Naive thymus-derived CD8-positive, alpha-beta T cell (primary cell): ENCODE data around the gene DOK5. TPM values are rescaled to one million over a fixed set of nuclear protein-coding genes. Genes with fewer than 3 reads are reported as not detected.

Source experiments
- ATAC-seq, 2 donors: fragments of 150-1000 bp; cut with Tn5 transposase in 1 of 2; sonication (Bioruptor Pico), chemical (Tn5 transposase) in 1 of 2; 1 replicate in 1 of 2; 2 replicates in 1 of 2; pipeline ENCODE4 v1.10.0; 2021; ENCODE audit warnings: mild to moderate bottlenecking in 2 of 2, moderate library complexity in 2 of 2
- POLR2A ChIA-PET: fragments of 350-600 bp; sonication (Branson Sonifier 250); formaldehyde crosslinking; loops from one replicate; lab custom pipeline; 2021; ENCODE audit warnings: antibody characterized with exemption; lab: Charles Lee
- DNase-seq, 10 donors: peaks; one replicate each; pipeline versions ENCODE4 v3.0.0 to v3.0.0-alpha.2; 2020 to 2022
- H3K27ac Mint-ChIP-seq, 10 donors: one replicate each; pipeline ENCODE4 v1.8.0; 2020 to 2022; ENCODE audit warnings: mild to moderate bottlenecking in 10 of 10, mixed read lengths in 10 of 10, moderate library complexity in 4 of 10, inconsistent platforms in 1 of 10
- H3K27me3 Mint-ChIP-seq, 5 donors: one replicate each; pipeline ENCODE4 v1.8.0; 2021 to 2022; ENCODE audit warnings: mixed read lengths in 5 of 5
- H3K36me3 Mint-ChIP-seq, 3 donors: one replicate each; pipeline ENCODE4 v1.8.0; 2020 to 2022; ENCODE audit warnings: mixed read lengths in 3 of 3, mild to moderate bottlenecking in 2 of 3, inconsistent platforms in 1 of 3
- H3K4me1 Mint-ChIP-seq, 4 donors: one replicate each; pipeline ENCODE4 v1.8.0; 2021 to 2022; ENCODE audit warnings: mixed read lengths in 4 of 4
- H3K4me3 Mint-ChIP-seq, 10 donors: one replicate each; pipeline ENCODE4 v1.8.0; 2020 to 2022; ENCODE audit warnings: mild to moderate bottlenecking in 10 of 10, mixed read lengths in 10 of 10, moderate library complexity in 6 of 10, inconsistent platforms in 1 of 10
- H3K9me3 Mint-ChIP-seq, 9 donors: one replicate each; pipeline ENCODE4 v1.8.0; 2020 to 2022; ENCODE audit warnings: mixed read lengths in 9 of 9, mild to moderate bottlenecking in 3 of 9, inconsistent platforms in 1 of 9, moderate library complexity in 1 of 9
- polyA plus RNA-seq, 3 donors: library from polyadenylated mRNA; unstranded; fragments of 300-500 nt; fragmentation: Illumina TruSeq; gene quantifications; one replicate each; pipeline ENCODE4 v1.2.3, GENCODE V29; 2021
- total RNA-seq, 8 experiments: library from RNA in 2 of 8; stranded (reverse) in 2 of 8; gene quantifications; one replicate each; pipeline ENCODE4 v1.2.3 and lab custom pipeline; 2021 to 2026

The DOK5 gene
- total and polyA plus RNA-seq, 5 experiments from 2014 or later, result not detected

GRCh38 chr20:54526801-54527200, 51.4 kb downstream of the DOK5 start:
- POLR2A ChIA-PET, result no interaction called here
- Mint-ChIP-seq H3K4me3 (no peak overlapping the region), H3K27ac (no peak overlapping the region), H3K27me3 (peaks cover 4 to 42% (median 8%) of the 10 kb centered on the region in 5 donors), H3K4me1 (no peaks in the 10 kb centered on the region), H3K9me3 (peaks cover 0 to 14% (median 0%) of the 10 kb centered on the region in 9 donors), H3K36me3 (no peaks in the 10 kb centered on the region)
- no peak for DNase-seq
- no peak for ATAC-seq

- peaks cover 4 to 46% (median 10%) of the 10 kb centered on the region in 5 donors for H3K27me3 Mint-ChIP-seq
- POLR2A ChIA-PET, result no interaction called here
- H3K4me3 Mint-ChIP-seq, result no peak overlapping the region
- no peaks in the 10 kb centered on the region for H3K4me1 Mint-ChIP-seq
- peaks cover 0 to 14% (median 6%) of the 10 kb centered on the region in 9 donors for H3K9me3 Mint-ChIP-seq
- H3K27ac Mint-ChIP-seq, result no peak overlapping the region
- peaks cover 0 to 6% (median 0%) of the 10 kb centered on the region in 3 donors for H3K36me3 Mint-ChIP-seq
- ATAC-seq, result no peak
- DNase-seq, result no peak
Measured at GRCh38 chr20:54532573-54532972, 57.2 kb downstream of the DOK5 start.

GRCh38 chr20:54534101-54534500, 58.7 kb downstream of the DOK5 start:
- DNase-seq (no peak), ATAC-seq (no peak)
- peaks cover 0 to 17% (median 10%) of the 10 kb centered on the region in 9 donors for H3K9me3 Mint-ChIP-seq
- H3K4me1 Mint-ChIP-seq, result no peaks in the 10 kb centered on the region
- POLR2A ChIA-PET, result no interaction called here
- H3K4me3 Mint-ChIP-seq, result no peak overlapping the region
- peaks cover 4 to 36% (median 11%) of the 10 kb centered on the region in 5 donors for H3K27me3 Mint-ChIP-seq
- H3K27ac Mint-ChIP-seq, result no peak overlapping the region
- peaks cover 0 to 6% (median 0%) of the 10 kb centered on the region in 3 donors for H3K36me3 Mint-ChIP-seq

- POLR2A ChIA-PET, result no interaction called here
- no peak overlapping the region for H3K27ac Mint-ChIP-seq
- H3K4me3 Mint-ChIP-seq, result no peak overlapping the region
- H3K9me3 Mint-ChIP-seq, result peaks cover 0 to 17% (median 11%) of the 10 kb centered on the region in 9 donors
- peaks cover 0 to 6% (median 0%) of the 10 kb centered on the region in 3 donors for H3K36me3 Mint-ChIP-seq
- no peaks in the 10 kb centered on the region for H3K4me1 Mint-ChIP-seq
- ATAC-seq (no peak), DNase-seq (no peak)
- peaks cover 2 to 32% (median 10%) of the 10 kb centered on the region in 5 donors for H3K27me3 Mint-ChIP-seq
Measured at GRCh38 chr20:54535033-54535432, 59.6 kb downstream of the DOK5 start.

GRCh38 chr20:54535746-54536145, 60.4 kb downstream of the DOK5 start:
- Mint-ChIP-seq H3K27ac (no peak overlapping the region), H3K36me3 (peaks cover 0 to 6% (median 0%) of the 10 kb centered on the region in 3 donors), H3K27me3 (peaks cover 0 to 25% (median 8%) of the 10 kb centered on the region in 5 donors), H3K9me3 (peaks cover 0 to 17% (median 8%) of the 10 kb centered on the region in 9 donors), H3K4me3 (no peak overlapping the region), H3K4me1 (no peaks in the 10 kb centered on the region)
- POLR2A ChIA-PET, result no interaction called here
- DNase-seq (no peak), ATAC-seq (no peak)

- ATAC-seq, result no peak
- no peak overlapping the region for H3K27ac Mint-ChIP-seq
- H3K36me3 Mint-ChIP-seq, result peaks cover 0 to 6% (median 0%) of the 10 kb centered on the region in 3 donors
- no peak overlapping the region for H3K4me3 Mint-ChIP-seq
- POLR2A ChIA-PET, result no interaction called here
- peaks cover 2 to 12% (median 3%) of the 10 kb centered on the region in 5 donors for H3K27me3 Mint-ChIP-seq
- H3K4me1 Mint-ChIP-seq, result no peaks in the 10 kb centered on the region
- no peak for DNase-seq
- peaks cover 0 to 17% (median 8%) of the 10 kb centered on the region in 9 donors for H3K9me3 Mint-ChIP-seq
Measured at GRCh38 chr20:54539521-54540046, 64.2 kb downstream of the DOK5 start.

GRCh38 chr20:54543369-54543768, 68.0 kb downstream of the DOK5 start:
- Mint-ChIP-seq H3K27me3 (peaks cover 0 to 12% (median 2%) of the 10 kb centered on the region in 5 donors), H3K4me3 (no peak overlapping the region), H3K27ac (no peak overlapping the region), H3K4me1 (no peaks in the 10 kb centered on the region), H3K36me3 (no peaks in the 10 kb centered on the region), H3K9me3 (peaks cover 0 to 7% (median 2%) of the 10 kb centered on the region in 9 donors)
- DNase-seq (no peak), ATAC-seq (no peak)
- POLR2A ChIA-PET, result no interaction called here

GRCh38 chr20:54545676-54546358, 70.4 kb downstream of the DOK5 start:
- H3K36me3 Mint-ChIP-seq, result no peaks in the 10 kb centered on the region
- H3K27ac Mint-ChIP-seq, result no peak overlapping the region
- peaks cover 0 to 2% (median 0%) of the 10 kb centered on the region in 9 donors for H3K9me3 Mint-ChIP-seq
- no peaks in the 10 kb centered on the region for H3K4me1 Mint-ChIP-seq
- POLR2A ChIA-PET, result no interaction called here
- no peak overlapping the region for H3K4me3 Mint-ChIP-seq
- DNase-seq (no peak), ATAC-seq (no peak)
- peaks cover 0 to 11% (median 2%) of the 10 kb centered on the region in 5 donors for H3K27me3 Mint-ChIP-seq

- ATAC-seq (no peak), DNase-seq (no peak)
- Mint-ChIP-seq H3K4me1 (no peaks in the 10 kb centered on the region), H3K4me3 (no peak overlapping the region), H3K9me3 (peaks cover 0 to 2% (median 0%) of the 10 kb centered on the region in 9 donors), H3K27me3 (peaks cover 0 to 3% (median 2%) of the 10 kb centered on the region in 5 donors), H3K36me3 (no peaks in the 10 kb centered on the region), H3K27ac (no peak overlapping the region)
- POLR2A ChIA-PET, result no interaction called here
Measured at GRCh38 chr20:54548849-54549248, 73.5 kb downstream of the DOK5 start.

GRCh38 chr20:54549658-54550326, 74.4 kb downstream of the DOK5 start:
- DNase-seq (no peak), ATAC-seq (no peak)
- Mint-ChIP-seq H3K4me1 (no peaks in the 10 kb centered on the region), H3K27ac (no peak overlapping the region), H3K4me3 (no peak overlapping the region), H3K27me3 (peaks cover 0 to 5% (median 3%) of the 10 kb centered on the region in 5 donors), H3K9me3 (peaks cover 0 to 2% (median 0%) of the 10 kb centered on the region in 9 donors), H3K36me3 (no peaks in the 10 kb centered on the region)
- POLR2A ChIA-PET, result no interaction called here

- peaks cover 0 to 2% (median 0%) of the 10 kb centered on the region in 9 donors for H3K9me3 Mint-ChIP-seq
- no peak overlapping the region for H3K4me3 Mint-ChIP-seq
- peaks cover 0 to 5% (median 0%) of the 10 kb centered on the region in 5 donors for H3K27me3 Mint-ChIP-seq
- no peaks in the 10 kb centered on the region for H3K36me3 Mint-ChIP-seq
- no peak overlapping the region for H3K27ac Mint-ChIP-seq
- no peak for ATAC-seq
- no peak for DNase-seq
- POLR2A ChIA-PET, result no interaction called here
- no peaks in the 10 kb centered on the region for H3K4me1 Mint-ChIP-seq
Measured at GRCh38 chr20:54550776-54551396, 75.5 kb downstream of the DOK5 start.

GRCh38 chr20:54554006-54554405, 78.6 kb downstream of the DOK5 start:
- H3K27me3 Mint-ChIP-seq, result peaks cover 0 to 8% (median 4%) of the 10 kb centered on the region in 5 donors
- DNase-seq (no peak), ATAC-seq (no peak)
- H3K4me1 Mint-ChIP-seq, result no peaks in the 10 kb centered on the region
- H3K36me3 Mint-ChIP-seq, result no peaks in the 10 kb centered on the region
- POLR2A ChIA-PET, result no interaction called here
- H3K4me3 Mint-ChIP-seq, result no peak overlapping the region
- peaks cover 0 to 2% (median 0%) of the 10 kb centered on the region in 9 donors for H3K9me3 Mint-ChIP-seq
- no peak overlapping the region for H3K27ac Mint-ChIP-seq

- H3K4me3 Mint-ChIP-seq, result no peak overlapping the region
- no peaks in the 10 kb centered on the region for H3K4me1 Mint-ChIP-seq
- peaks cover 0 to 2% (median 0%) of the 10 kb centered on the region in 9 donors for H3K9me3 Mint-ChIP-seq
- POLR2A ChIA-PET, result no interaction called here
- H3K36me3 Mint-ChIP-seq, result no peaks in the 10 kb centered on the region
- DNase-seq, result no peak
- no peak overlapping the region for H3K27ac Mint-ChIP-seq
- no peak for ATAC-seq
- H3K27me3 Mint-ChIP-seq, result peaks cover 0 to 8% (median 4%) of the 10 kb centered on the region in 5 donors
Measured at GRCh38 chr20:54555150-54555549, 79.8 kb downstream of the DOK5 start.
